ENCODE measurements around the gene GJB4.

The GJB4 gene

GRCh38 chr1:34787461-34788420 is 28.2 kb downstream of the GJB4 start:
- Histone ChIP-seq H2AFZ (ENCODE audit: low read depth, low read length) (no peak overlapping the region), H3K14ac (ENCODE audit: low read length in 2 of 2) (no peak overlapping the region), H3K9me3 (ENCODE audit: control insufficient read depth, low read length) (peaks cover 5% of the 10 kb centered on the region), H3K79me1 (replicated peaks; ENCODE audit: low read length, poor library complexity, severe bottlenecking) (no peaks in the 10 kb centered on the region), H3K4me3 (ENCODE audit: insufficient read depth in 1 of 2, low read depth in 1 of 2, low read length in 2 of 2) (no peak overlapping the region), H3K27ac (ENCODE audit: low read length, poor library complexity, severe bottlenecking) (no peak overlapping the region), H2BK5ac (ENCODE audit: low read depth, low read length, poor library complexity, severe bottlenecking) (no peak overlapping the region), H3K27me3 (ENCODE audit: control insufficient read depth in 1 of 2, insufficient read depth in 1 of 2, low read length in 2 of 2) (peaks cover 17 to 76% of the 10 kb centered on the region in 2 experiments), H3K4me2 (ENCODE audit: low read length, poor library complexity, severe bottlenecking) (no peak overlapping the region), H2AK5ac (ENCODE audit: low read length, severe bottlenecking) (no peak overlapping the region), H2BK120ac (ENCODE audit: low read depth, low read length) (no peak overlapping the region), H3K4me1 (ENCODE audit: control insufficient read depth, insufficient read depth, low read depth, low read length) (no peaks in the 10 kb centered on the region), H4K91ac (ENCODE audit: low read length) (no peak overlapping the region), H2BK12ac (ENCODE audit: low read length in 2 of 2) (no peak overlapping the region), H3K18ac (ENCODE audit: low read depth in 1 of 2, low read length in 2 of 2) (no peak overlapping the region), H3K9ac (ENCODE audit: low read length) (no peak overlapping the region), H4K8ac (ENCODE audit: low read length) (no peak overlapping the region), H3K4ac (ENCODE audit: low read depth in 1 of 2, low read length in 2 of 2) (no peak overlapping the region), H3K36me3 (ENCODE audit: control insufficient read depth in 1 of 2, insufficient read depth in 2 of 2, low read depth in 1 of 2, low read length in 2 of 2) (no peaks in the 10 kb centered on the region), H2BK15ac (ENCODE audit: low read depth, poor library complexity, severe bottlenecking) (no peak overlapping the region), H3K23ac (ENCODE audit: low read length in 2 of 2) (no peak overlapping the region)
- WGBS = 37% methylated on average over 9 of the region's 9 CpGs
- no peak for DNase-seq

GRCh38 chr1:34790985-34791384 is 31.4 kb downstream of the GJB4 start:
- Histone ChIP-seq H3K9ac (ENCODE audit: low read length) (no peak overlapping the region), H3K79me1 (replicated peaks; ENCODE audit: low read length, poor library complexity, severe bottlenecking) (no peaks in the 10 kb centered on the region), H2BK5ac (ENCODE audit: low read depth, low read length, poor library complexity, severe bottlenecking) (no peak overlapping the region), H2BK15ac (ENCODE audit: low read depth, poor library complexity, severe bottlenecking) (no peak overlapping the region), H3K27me3 (ENCODE audit: control insufficient read depth in 1 of 2, insufficient read depth in 1 of 2, low read length in 2 of 2) (peaks cover 23 to 66% of the 10 kb centered on the region in 2 experiments), H3K27ac (ENCODE audit: low read length, poor library complexity, severe bottlenecking) (no peak overlapping the region), H2AFZ (ENCODE audit: low read depth, low read length) (no peak overlapping the region), H3K4ac (ENCODE audit: low read depth in 1 of 2, low read length in 2 of 2) (no peak overlapping the region), H3K36me3 (ENCODE audit: control insufficient read depth in 1 of 2, insufficient read depth in 2 of 2, low read depth in 1 of 2, low read length in 2 of 2) (peaks cover 0 to 2% of the 10 kb centered on the region in 2 experiments), H3K4me3 (ENCODE audit: insufficient read depth in 1 of 2, low read depth in 1 of 2, low read length in 2 of 2) (no peak overlapping the region), H2BK120ac (ENCODE audit: low read depth, low read length) (no peak overlapping the region), H3K14ac (ENCODE audit: low read length in 2 of 2) (no peak overlapping the region), H3K9me3 (ENCODE audit: control insufficient read depth, low read length) (peaks cover 5% of the 10 kb centered on the region), H2AK5ac (ENCODE audit: low read length, severe bottlenecking) (no peak overlapping the region), H3K4me2 (ENCODE audit: low read length, poor library complexity, severe bottlenecking) (no peak overlapping the region), H4K8ac (ENCODE audit: low read length) (no peak overlapping the region), H4K91ac (ENCODE audit: low read length) (no peak overlapping the region), H3K4me1 (ENCODE audit: control insufficient read depth, insufficient read depth, low read depth, low read length) (no peaks in the 10 kb centered on the region), H2BK12ac (ENCODE audit: low read length in 2 of 2) (no peak overlapping the region), H3K23ac (ENCODE audit: low read length in 2 of 2) (no peak overlapping the region), H3K18ac (ENCODE audit: low read depth in 1 of 2, low read length in 2 of 2) (no peak overlapping the region)
- DNase-seq = no peak
- 73% methylated on average over 5 of the region's 6 CpGs for WGBS

- 76% methylated on average over 9 of the region's 10 CpGs for WGBS
- H3K14ac ChIP-seq (ENCODE audit: low read length in 2 of 2) = no peak overlapping the region
These were observed 32.9 kb downstream of the GJB4 start for GRCh38 chr1:34792424-34792823.

GRCh38 chr1:34792868-34793727 is 33.6 kb downstream of the GJB4 start, which contains the start of gene GJA4:
Gene GJA4, plus strand, starts transcription at chr1:34792999. Its CDS starts 1,215 bp downstream, at chr1:34794214.
- WGBS = 17% methylated on average over 36 of the region's 45 CpGs
- H3K4ac ChIP-seq (ENCODE audit: low read depth in 1 of 2, low read length in 2 of 2) = no peak within 1 kb of the TSS
- no peak within 1 kb of the TSS for H2BK5ac ChIP-seq (ENCODE audit: low read depth, low read length, poor library complexity, severe bottlenecking)
- H3K36me3 ChIP-seq (ENCODE audit: control insufficient read depth in 1 of 2, insufficient read depth in 2 of 2, low read depth in 1 of 2, low read length in 2 of 2) = peaks cover 0 to 2% of the 10 kb centered on the region in 2 experiments
- no peaks in the 10 kb centered on the region for H3K4me1 ChIP-seq (ENCODE audit: control insufficient read depth, insufficient read depth, low read depth, low read length)
- H3K79me1 ChIP-seq (replicated peaks; ENCODE audit: low read length, poor library complexity, severe bottlenecking) = no peaks in the 10 kb centered on the region
- no peak within 1 kb of the TSS for H2BK12ac ChIP-seq (ENCODE audit: low read length in 2 of 2)
- peaks cover 5% of the 10 kb centered on the region for H3K9me3 ChIP-seq (ENCODE audit: control insufficient read depth, low read length)
- no peak within 1 kb of the TSS for H3K18ac ChIP-seq (ENCODE audit: low read depth in 1 of 2, low read length in 2 of 2)
- no peak within 1 kb of the TSS for H2BK15ac ChIP-seq (ENCODE audit: low read depth, poor library complexity, severe bottlenecking)
- peaks cover 26 to 67% of the 10 kb centered on the region in 2 experiments for H3K27me3 ChIP-seq (ENCODE audit: control insufficient read depth in 1 of 2, insufficient read depth in 1 of 2, low read length in 2 of 2)
- no peak within 1 kb of the TSS for H4K91ac ChIP-seq (ENCODE audit: low read length)
- H3K14ac ChIP-seq (ENCODE audit: low read length in 2 of 2) = no peak within 1 kb of the TSS
- DNase-seq = no peak
- no peak within 1 kb of the TSS for H2AK5ac ChIP-seq (ENCODE audit: low read length, severe bottlenecking)
- H3K4me2 ChIP-seq (ENCODE audit: low read length, poor library complexity, severe bottlenecking) = no peak within 1 kb of the TSS
- no peak within 1 kb of the TSS for H3K27ac ChIP-seq (ENCODE audit: low read length, poor library complexity, severe bottlenecking)
- H2AFZ ChIP-seq (ENCODE audit: low read depth, low read length) = no peak within 1 kb of the TSS
- no peak within 1 kb of the TSS for H2BK120ac ChIP-seq (ENCODE audit: low read depth, low read length)
- no peak within 1 kb of the TSS for H3K4me3 ChIP-seq (ENCODE audit: insufficient read depth in 1 of 2, low read depth in 1 of 2, low read length in 2 of 2)
- no peak within 1 kb of the TSS for H3K9ac ChIP-seq (ENCODE audit: low read length)
- H4K8ac ChIP-seq (ENCODE audit: low read length) = no peak within 1 kb of the TSS
- H3K23ac ChIP-seq (ENCODE audit: low read length in 2 of 2) = no peak within 1 kb of the TSS

More at GRCh38 chr1:34792424-34792823, 32.9 kb downstream of the GJB4 start:
- H2AK5ac ChIP-seq (ENCODE audit: low read length, severe bottlenecking) = no peak overlapping the region
- no peak overlapping the region for H3K27ac ChIP-seq (ENCODE audit: low read length, poor library complexity, severe bottlenecking)
- H2BK120ac ChIP-seq (ENCODE audit: low read depth, low read length) = no peak overlapping the region
- peaks cover 0 to 2% of the 10 kb centered on the region in 2 experiments for H3K36me3 ChIP-seq (ENCODE audit: control insufficient read depth in 1 of 2, insufficient read depth in 2 of 2, low read depth in 1 of 2, low read length in 2 of 2)
- DNase-seq = no peak
- H2BK15ac ChIP-seq (ENCODE audit: low read depth, poor library complexity, severe bottlenecking) = no peak overlapping the region
- no peak overlapping the region for H2BK5ac ChIP-seq (ENCODE audit: low read depth, low read length, poor library complexity, severe bottlenecking)
- H3K4me1 ChIP-seq (ENCODE audit: control insufficient read depth, insufficient read depth, low read depth, low read length) = no peaks in the 10 kb centered on the region
- no peak overlapping the region for H3K4me2 ChIP-seq (ENCODE audit: low read length, poor library complexity, severe bottlenecking)
- no peaks in the 10 kb centered on the region for H3K79me1 ChIP-seq (replicated peaks; ENCODE audit: low read length, poor library complexity, severe bottlenecking)
- H4K91ac ChIP-seq (ENCODE audit: low read length) = no peak overlapping the region
- H2AFZ ChIP-seq (ENCODE audit: low read depth, low read length) = no peak overlapping the region
- no peak overlapping the region for H2BK12ac ChIP-seq (ENCODE audit: low read length in 2 of 2)
- no peak overlapping the region for H4K8ac ChIP-seq (ENCODE audit: low read length)
- no peak overlapping the region for H3K4ac ChIP-seq (ENCODE audit: low read depth in 1 of 2, low read length in 2 of 2)
- peaks cover 5% of the 10 kb centered on the region for H3K9me3 ChIP-seq (ENCODE audit: control insufficient read depth, low read length)
- H3K27me3 ChIP-seq (ENCODE audit: control insufficient read depth in 1 of 2, insufficient read depth in 1 of 2, low read length in 2 of 2) = peaks cover 26 to 69% of the 10 kb centered on the region in 2 experiments
- H3K18ac ChIP-seq (ENCODE audit: low read depth in 1 of 2, low read length in 2 of 2) = no peak overlapping the region
- H3K4me3 ChIP-seq (ENCODE audit: insufficient read depth in 1 of 2, low read depth in 1 of 2, low read length in 2 of 2) = no peak overlapping the region
- H3K23ac ChIP-seq (ENCODE audit: low read length in 2 of 2) = no peak overlapping the region
- no peak overlapping the region for H3K9ac ChIP-seq (ENCODE audit: low read length)
